Keratinocyte (primary cell): ENCODE results near the gene ACAN.

Source experiments
- EZH2 ChIP-seq: IDR thresholded peaks from one replicate; pipeline ENCODE4 v1.6.1; 2012; ENCODE audit warnings: inconsistent platforms, mild to moderate bottlenecking, low read length, moderate library complexity
- TF ChIP-seq, protein P1 (sequence below), 3 experiments: IDR thresholded peaks in 1 of 3; conservative IDR thresholded peaks in 1 of 3; optimal IDR thresholded peaks in 1 of 3; 2 replicates in 2 of 3; 3 replicates in 1 of 3; pipeline versions ENCODE3 to v1.5.1; 2011; ENCODE audit warnings: low read length in 3 of 3, mild to moderate bottlenecking in 3 of 3, moderate library complexity in 2 of 3, control low read depth in 1 of 3, inconsistent platforms in 1 of 3; ENCODE audit not compliant: insufficient read depth in 2 of 3; ENCODE audit errors: extremely low read depth in 1 of 3

DNA sequence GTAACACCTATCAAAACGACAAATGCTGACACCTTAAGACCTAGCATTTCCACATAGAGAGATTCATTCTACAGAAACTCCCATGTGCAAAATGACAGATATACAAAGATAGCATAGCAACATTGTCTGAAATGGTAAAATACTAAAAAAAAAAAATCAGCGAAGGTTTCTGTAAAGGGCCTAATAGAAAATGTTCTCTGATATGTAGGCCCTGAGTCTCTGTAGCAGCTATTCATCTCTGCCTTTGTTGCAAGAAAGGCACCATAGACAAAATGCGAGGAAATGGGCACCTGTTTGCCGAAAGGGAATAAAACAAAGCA is 110.6 kb downstream of the ACAN start:
- TF ChIP-seq, protein P1, sequence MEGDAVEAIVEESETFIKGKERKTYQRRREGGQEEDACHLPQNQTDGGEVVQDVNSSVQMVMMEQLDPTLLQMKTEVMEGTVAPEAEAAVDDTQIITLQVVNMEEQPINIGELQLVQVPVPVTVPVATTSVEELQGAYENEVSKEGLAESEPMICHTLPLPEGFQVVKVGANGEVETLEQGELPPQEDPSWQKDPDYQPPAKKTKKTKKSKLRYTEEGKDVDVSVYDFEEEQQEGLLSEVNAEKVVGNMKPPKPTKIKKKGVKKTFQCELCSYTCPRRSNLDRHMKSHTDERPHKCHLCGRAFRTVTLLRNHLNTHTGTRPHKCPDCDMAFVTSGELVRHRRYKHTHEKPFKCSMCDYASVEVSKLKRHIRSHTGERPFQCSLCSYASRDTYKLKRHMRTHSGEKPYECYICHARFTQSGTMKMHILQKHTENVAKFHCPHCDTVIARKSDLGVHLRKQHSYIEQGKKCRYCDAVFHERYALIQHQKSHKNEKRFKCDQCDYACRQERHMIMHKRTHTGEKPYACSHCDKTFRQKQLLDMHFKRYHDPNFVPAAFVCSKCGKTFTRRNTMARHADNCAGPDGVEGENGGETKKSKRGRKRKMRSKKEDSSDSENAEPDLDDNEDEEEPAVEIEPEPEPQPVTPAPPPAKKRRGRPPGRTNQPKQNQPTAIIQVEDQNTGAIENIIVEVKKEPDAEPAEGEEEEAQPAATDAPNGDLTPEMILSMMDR (optimal IDR thresholded peaks at IDR 0.05 in 1 of 3, IDR thresholded peaks at IDR 0.05 in 1 of 3, conservative IDR thresholded peaks at IDR 0.05 in 1 of 3; ENCODE audit: extremely low read depth in 1 of 3, insufficient read depth in 2 of 3, low read length in 3 of 3): no peak
- TF ChIP-seq EZH2: no peak
